Glutamatergic neuron (in vitro differentiated cells): Measurements from ENCODE around the gene FAF1. TPM values are rescaled to one million over a fixed set of nuclear protein-coding genes. Genes with fewer than 3 reads are reported as not detected.

Experiments used
- DNase-seq: peaks from one replicate; pipeline ENCODE4 v3.0.0; 2022
- H3K27ac Mint-ChIP-seq: one replicate; pipeline ENCODE4 v1.8.0; 2020; ENCODE audit warnings: mild to moderate bottlenecking, mixed read lengths, inconsistent platforms; ENCODE audit not compliant: unreplicated experiment
- H3K27me3 Mint-ChIP-seq: one replicate; pipeline ENCODE4 v1.8.0; 2020; ENCODE audit warnings: mild to moderate bottlenecking, moderate library complexity, mixed read lengths, inconsistent platforms; ENCODE audit not compliant: unreplicated experiment
- H3K36me3 Mint-ChIP-seq: one replicate; pipeline ENCODE4 v1.8.0; 2020; ENCODE audit warnings: mild to moderate bottlenecking, mixed read lengths, inconsistent platforms; ENCODE audit not compliant: unreplicated experiment
- H3K4me1 Mint-ChIP-seq: one replicate; pipeline ENCODE4 v1.8.0; 2020; ENCODE audit warnings: mild to moderate bottlenecking, low read depth, mixed read lengths, inconsistent platforms; ENCODE audit not compliant: unreplicated experiment
- H3K4me3 Mint-ChIP-seq: one replicate; pipeline ENCODE4 v1.8.0; 2020; ENCODE audit warnings: mild to moderate bottlenecking, mixed read lengths, inconsistent platforms; ENCODE audit not compliant: unreplicated experiment
- H3K9me3 Mint-ChIP-seq: one replicate; pipeline ENCODE4 v1.8.0; 2020; ENCODE audit warnings: mild to moderate bottlenecking, moderate library complexity, mixed read lengths, inconsistent platforms; ENCODE audit not compliant: unreplicated experiment
- total RNA-seq: library from RNA; stranded (reverse); fragmentation: NEBNext Ultra II Directional; extraction: Animal tissue kit (Norgen Biotek cat#: 25700); gene quantifications from one replicate; pipeline ENCODE4 v1.2.1, GENCODE V29; 2021; ENCODE audit not compliant: unreplicated experiment
- TF ChIP-seq, protein P1 (sequence below): fragments of 200-600 bp; sonication (generic); IDR thresholded peaks from one replicate; pipeline ENCODE4 v1.5.0; 2021; ENCODE audit not compliant: partially characterized antibody, unreplicated experiment

The FAF1 gene
- total RNA-seq, 1 donor from 2014 or later: 57.3 TPM

- Mint-ChIP-seq H3K27ac (no peak overlapping the region), H3K36me3 (no peaks in the 10 kb centered on the region), H3K9me3 (no peaks in the 10 kb centered on the region), H3K4me3 (no peak overlapping the region), H3K4me1 (no peaks in the 10 kb centered on the region), H3K27me3 (no peaks in the 10 kb centered on the region)
- no peak for DNase-seq
- TF ChIP-seq, protein P1, sequence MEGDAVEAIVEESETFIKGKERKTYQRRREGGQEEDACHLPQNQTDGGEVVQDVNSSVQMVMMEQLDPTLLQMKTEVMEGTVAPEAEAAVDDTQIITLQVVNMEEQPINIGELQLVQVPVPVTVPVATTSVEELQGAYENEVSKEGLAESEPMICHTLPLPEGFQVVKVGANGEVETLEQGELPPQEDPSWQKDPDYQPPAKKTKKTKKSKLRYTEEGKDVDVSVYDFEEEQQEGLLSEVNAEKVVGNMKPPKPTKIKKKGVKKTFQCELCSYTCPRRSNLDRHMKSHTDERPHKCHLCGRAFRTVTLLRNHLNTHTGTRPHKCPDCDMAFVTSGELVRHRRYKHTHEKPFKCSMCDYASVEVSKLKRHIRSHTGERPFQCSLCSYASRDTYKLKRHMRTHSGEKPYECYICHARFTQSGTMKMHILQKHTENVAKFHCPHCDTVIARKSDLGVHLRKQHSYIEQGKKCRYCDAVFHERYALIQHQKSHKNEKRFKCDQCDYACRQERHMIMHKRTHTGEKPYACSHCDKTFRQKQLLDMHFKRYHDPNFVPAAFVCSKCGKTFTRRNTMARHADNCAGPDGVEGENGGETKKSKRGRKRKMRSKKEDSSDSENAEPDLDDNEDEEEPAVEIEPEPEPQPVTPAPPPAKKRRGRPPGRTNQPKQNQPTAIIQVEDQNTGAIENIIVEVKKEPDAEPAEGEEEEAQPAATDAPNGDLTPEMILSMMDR: no peak
Measured at GRCh38 chr1:50562106-50562505, 398.0 kb downstream of the FAF1 start.

- H3K36me3 Mint-ChIP-seq: no peaks in the 10 kb centered on the region
- no peak overlapping the region for H3K4me3 Mint-ChIP-seq
- no peak overlapping the region for H3K27ac Mint-ChIP-seq
- no peak for DNase-seq
- no peaks in the 10 kb centered on the region for H3K9me3 Mint-ChIP-seq
- TF ChIP-seq, protein P1: no peak
- no peaks in the 10 kb centered on the region for H3K4me1 Mint-ChIP-seq
- H3K27me3 Mint-ChIP-seq: no peaks in the 10 kb centered on the region
Measured at GRCh38 chr1:50559421-50559820, 400.6 kb downstream of the FAF1 start.

DNA sequence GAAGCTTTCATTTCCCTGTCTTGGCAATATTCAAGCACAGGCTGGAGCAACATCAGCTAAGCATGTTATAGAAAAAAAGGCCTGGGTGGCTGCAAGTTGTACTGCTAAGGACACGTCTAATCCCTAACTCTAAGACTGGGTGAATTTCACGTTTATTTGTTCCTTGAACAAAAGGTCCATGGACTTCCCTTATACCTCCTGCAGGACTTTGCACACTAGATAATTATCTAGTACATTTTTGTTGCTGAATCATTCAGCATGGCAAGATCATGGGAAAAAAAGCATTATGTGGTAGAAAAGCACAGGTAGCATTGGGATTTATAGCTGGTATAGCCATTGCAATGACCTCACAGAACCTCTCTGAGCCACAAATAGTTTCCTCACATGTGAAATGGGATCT, 406.1 kb downstream of the FAF1 start:
- H3K27ac Mint-ChIP-seq: no peak overlapping the region
- no peaks in the 10 kb centered on the region for H3K27me3 Mint-ChIP-seq
- H3K4me3 Mint-ChIP-seq: no peak overlapping the region
- no peaks in the 10 kb centered on the region for H3K4me1 Mint-ChIP-seq
- DNase-seq: no peak
- TF ChIP-seq, protein P1: no peak
- no peaks in the 10 kb centered on the region for H3K9me3 Mint-ChIP-seq
- no peaks in the 10 kb centered on the region for H3K36me3 Mint-ChIP-seq

- TF ChIP-seq, protein P1: no peak
- no peak overlapping the region for H3K27ac Mint-ChIP-seq
- no peak overlapping the region for H3K4me3 Mint-ChIP-seq
- no peak for DNase-seq
- H3K4me1 Mint-ChIP-seq: no peaks in the 10 kb centered on the region
- H3K9me3 Mint-ChIP-seq: no peaks in the 10 kb centered on the region
- no peaks in the 10 kb centered on the region for H3K36me3 Mint-ChIP-seq
- H3K27me3 Mint-ChIP-seq: no peaks in the 10 kb centered on the region
Measured at GRCh38 chr1:50548243-50548642, 411.8 kb downstream of the FAF1 start.

DNA sequence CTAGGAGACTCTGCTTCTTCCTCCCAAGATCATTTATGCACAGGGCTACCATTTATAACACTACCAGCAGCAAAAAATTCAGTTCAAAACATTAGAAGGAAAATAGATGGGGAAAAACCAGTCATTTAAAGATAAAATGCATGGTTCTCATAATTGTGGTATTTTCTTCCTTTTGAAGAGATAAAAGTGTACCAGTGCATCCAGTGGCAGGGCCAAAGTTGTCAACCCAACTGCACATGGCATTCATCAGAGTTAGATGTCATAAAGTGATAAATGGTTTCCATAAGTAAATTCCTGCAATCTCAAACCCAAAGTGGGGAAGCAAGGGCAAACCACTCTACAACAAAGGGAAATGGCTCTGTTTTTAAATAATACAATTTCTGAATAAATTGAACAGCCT, 417.7 kb downstream of the FAF1 start:
- H3K27ac Mint-ChIP-seq: no peak overlapping the region
- H3K9me3 Mint-ChIP-seq: no peaks in the 10 kb centered on the region
- TF ChIP-seq, protein P1: no peak
- no peaks in the 10 kb centered on the region for H3K36me3 Mint-ChIP-seq
- no peaks in the 10 kb centered on the region for H3K4me1 Mint-ChIP-seq
- no peak overlapping the region for H3K4me3 Mint-ChIP-seq
- DNase-seq: no peak
- H3K27me3 Mint-ChIP-seq: no peaks in the 10 kb centered on the region
